Stimulated activated CD4-positive, alpha-beta T cell treated with anti-CD3 and anti-CD28 coated beads, Interleukin-12 subunit alpha, Interleukin-12 subunit beta, amount 100 ng/mL, for 24 hours (primary cell): Measurements from ENCODE around the gene C5.
"Not testable (repeated sequence)": the region's sequence is repeated elsewhere in the genome, so short reads cannot be mapped to it uniquely, and the experiment has no call there.

Source experiments
- DNase-seq, 2 experiments: peaks; one replicate each; pipeline ENCODE4 v3.0.0-alpha.2; 2020; ENCODE audit warnings: low read depth in 2 of 2

C5 gene

GRCh38 chr9:121050128-121050988, at the start of gene C5:
Gene C5 (minus strand): TSS chr9:121050275. CDS start chr9:121050246, 29 bp downstream.
- DNase-seq = no peak

- no peak for DNase-seq
These were observed 48.6 kb upstream of the C5 start for GRCh38 chr9:121098567-121099198.

GRCh38 chr9:121095057-121095456, 45.0 kb upstream of the C5 start:
- no peak for DNase-seq

GRCh38 chr9:121090743-121091142, 40.7 kb upstream of the C5 start:
- not testable (repeated sequence) for DNase-seq

- no peak for DNase-seq
These were observed 38.5 kb upstream of the C5 start for GRCh38 chr9:121088576-121088975.

GRCh38 chr9:121085661-121086060, 35.6 kb upstream of the C5 start:
- no peak for DNase-seq

- no peak for DNase-seq
These were observed 32.0 kb upstream of the C5 start for GRCh38 chr9:121082075-121082474.

GRCh38 chr9:121075251-121076036, 25.4 kb upstream of the C5 start:
- DNase-seq = peak in 1 of 2 experiments; percentile 33

- DNase-seq = peak; percentile 85 to 90
These were observed 24.5 kb upstream of the C5 start, which contains the start of gene CNTRL for GRCh38 chr9:121074370-121075250. Gene CNTRL (plus strand): TSS chr9:121074955. CDS start chr9:121088327, 13,372 bp downstream.

GRCh38 chr9:121073038-121073437, 23.0 kb upstream of the C5 start:
- no peak for DNase-seq

- DNase-seq = no peak
These were observed 21.8 kb upstream of the C5 start for GRCh38 chr9:121071756-121072421.

- no peak for DNase-seq
These were observed 21.3 kb upstream of the C5 start for GRCh38 chr9:121071370-121071755.

- no peak for DNase-seq
These were observed 19.3 kb upstream of the C5 start for GRCh38 chr9:121069396-121069795.

GRCh38 chr9:121067640-121068039, 17.6 kb upstream of the C5 start:
- no peak for DNase-seq

- DNase-seq = no peak
These were observed 16.8 kb upstream of the C5 start for GRCh38 chr9:121066850-121067249.

GRCh38 chr9:121059998-121060636, 10.0 kb upstream of the C5 start:
- DNase-seq = no peak

- DNase-seq = no peak
These were observed 9.4 kb upstream of the C5 start for GRCh38 chr9:121059513-121059912.

- DNase-seq = no peak
These were observed 7.7 kb upstream of the C5 start for GRCh38 chr9:121057821-121058220.

- DNase-seq = no peak
These were observed 5.6 kb upstream of the C5 start for GRCh38 chr9:121055642-121056143.

- no peak for DNase-seq
These were observed 3.5 kb upstream of the C5 start for GRCh38 chr9:121053544-121053943.
